Inferior parietal cortex (tissue), 1 donor: Measurements from ENCODE around the gene CEP250.

Source experiments
- DNase-seq: peaks from one replicate; pipeline ENCODE4 v3.0.0-alpha.2; 2016; ENCODE audit errors: extremely low spot score

The CEP250 gene

GRCh38 chr20:35561268-35561667 lies 105.9 kb downstream of the CEP250 start:
- peak; percentile 9 for DNase-seq

GRCh38 chr20:35561671-35562070 lies 106.3 kb downstream of the CEP250 start:
- no peak for DNase-seq

- no peak for DNase-seq
These were observed 107.2 kb downstream of the CEP250 start for GRCh38 chr20:35562541-35563110.

GRCh38 chr20:35563834-35564233 lies 108.4 kb downstream of the CEP250 start:
- DNase-seq = no peak

- DNase-seq = no peak
These were observed 109.5 kb downstream of the CEP250 start for GRCh38 chr20:35564905-35565304.

- no peak for DNase-seq
These were observed 113.2 kb downstream of the CEP250 start for GRCh38 chr20:35568645-35569044.
